22Rv1 (cell line): ENCODE data around the gene SPRR2E.

Source experiments
- H3K27ac ChIP-seq: fragments of 450-650 bp; 2 replicates; pipeline ENCODE4 v1.5.1; 2017
- CTCF ChIP-seq: fragments of 450-650 bp; IDR thresholded peaks from 2 replicates; pipeline ENCODE4 v1.5.1; 2017; ENCODE audit warnings: mild to moderate bottlenecking
- ZFX ChIP-seq: fragments of 450-650 bp; IDR thresholded peaks from 2 replicates; pipeline ENCODE4 v1.6.1; 2017; ENCODE audit warnings: antibody characterized with exemption, borderline replicate concordance

SPRR2E gene

GRCh38 chr1:153095764-153096163 is 1.4 kb upstream of the SPRR2E start:
- TF ChIP-seq CTCF: no peak
- no peak for TF ChIP-seq ZFX
- H3K27ac ChIP-seq: no peak overlapping the region

GRCh38 chr1:153087652-153088051 is 6.7 kb downstream of the SPRR2E start:
- TF ChIP-seq ZFX (no peak), CTCF (no peak)
- H3K27ac ChIP-seq: no peak overlapping the region

GRCh38 chr1:153081736-153082135 is 12.6 kb downstream of the SPRR2E start:
- TF ChIP-seq ZFX: no peak
- no peak for TF ChIP-seq CTCF

GRCh38 chr1:153072806-153073726 is 21.3 kb downstream of the SPRR2E start:
- TF ChIP-seq ZFX: no peak
- TF ChIP-seq CTCF: no peak
- H3K27ac ChIP-seq: no peak overlapping the region

More at GRCh38 chr1:153081736-153082135, 12.6 kb downstream of the SPRR2E start:
- H3K27ac ChIP-seq: no peak overlapping the region

- H3K27ac ChIP-seq: no peak within 1 kb of the TSS
- no peak for TF ChIP-seq ZFX
Measured at GRCh38 chr1:153071511-153071910, 22.8 kb downstream of the SPRR2E start, which contains the start of gene SPRR2B. TSS of gene SPRR2B (minus strand) at chr1:153071611. CDS start at chr1:153070839, 772 bp downstream.

GRCh38 chr1:153070243-153070642 is 24.1 kb downstream of the SPRR2E start:
- TF ChIP-seq ZFX (no peak), CTCF (no peak)
- H3K27ac ChIP-seq: no peak overlapping the region

- H3K27ac ChIP-seq: no peak overlapping the region
- no peak for TF ChIP-seq ZFX
Measured at GRCh38 chr1:153058826-153059784, 35.2 kb downstream of the SPRR2E start.
